ENCODE results near the gene UBE2J2. TPM values are rescaled to one million over a fixed set of nuclear protein-coding genes. Genes with fewer than 3 reads are reported as not detected.

The UBE2J2 gene
- total and polyA plus RNA-seq, 2 of the 8 experiments (the other 6 are each of a cell fraction or from before 2014, with no cell fraction given) = 33.6 to 67.9 TPM

DNA sequence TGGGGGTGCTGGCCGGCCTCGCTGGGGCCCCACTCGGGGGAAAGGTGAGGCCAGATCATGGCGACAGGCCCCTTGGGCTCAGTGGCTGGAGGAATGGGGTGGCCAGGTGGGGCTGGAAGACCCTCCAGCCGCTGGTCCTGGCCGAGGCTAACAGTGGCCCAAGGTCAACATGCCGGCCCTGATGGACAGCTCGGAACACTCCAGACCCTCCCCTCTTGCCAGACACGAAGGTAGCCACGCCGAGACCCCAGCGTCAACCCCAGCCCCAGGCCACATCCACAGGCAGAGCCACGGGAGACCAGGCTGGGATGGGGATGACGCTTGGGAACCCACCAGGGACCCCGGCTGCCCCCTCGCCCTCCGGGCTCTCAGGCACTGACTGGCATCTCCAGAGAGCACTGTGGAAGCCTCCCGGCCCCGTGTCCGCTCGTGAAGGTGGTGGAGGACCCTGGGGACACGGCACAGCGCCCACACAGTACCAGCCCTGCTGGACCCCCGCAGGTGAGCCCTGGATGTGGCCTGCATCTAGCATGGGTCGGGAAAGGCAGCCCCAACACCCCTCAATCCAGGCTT lies 26.2 kb downstream of the UBE2J2 start:
- 83% methylated on average over 24 of the region's 25 CpGs; no CpG with 5 or more reads in 1 of the 2 experiments for WGBS, 2 experiments (ENCODE audit: extremely low coverage in 1 of 2, insufficient coverage in 1 of 2, insufficient read length in 1 of 2, insufficient replicate concordance in 2 of 2, low coverage in 1 of 2, low lambda C conversion rate in 2 of 2, missing lambda C conversion rate in 1 of 2)
- H2AFZ ChIP-seq (ENCODE audit: low read length) = no peak overlapping the region
- H2AK5ac ChIP-seq (ENCODE audit: low read depth, low read length) = peak overlapping the region; percentile 75; the same call in 1 of the 2 replicates
- H3K23me2 ChIP-seq (ENCODE audit: low read depth, low read length) = no peaks in the 10 kb centered on the region; the same call in 1 of the 2 replicates
- POLR2A ChIA-PET (ENCODE audit: partially characterized antibody) = interaction anchor here (0.7 to 2.0 kb wide), 5 partner anchors 10 to 215 kb away, joined by 3 to 7 read pairs (median 4); partner anchors contain the start of genes B3GALT6 and SDF4
- CTCF ChIA-PET (ENCODE audit: partially characterized antibody) = interaction anchor here (0.7 to 1.9 kb wide), 5 partner anchors 9 to 263 kb away, joined by 3 to 6 read pairs (median 3); no protein-coding TSS in a partner anchor
- peaks cover 0 to 8% (median under 1%) of the 10 kb centered on the region in 4 experiments; a peak in 5 of 7 replicates for H3K4me1 ChIP-seq (replicated peaks in 1 of 4; ENCODE audit: control insufficient read depth in 3 of 4, insufficient read depth in 4 of 4, low read length in 3 of 4)
- H4K5ac ChIP-seq (ENCODE audit: insufficient read length, low read depth, low read length) = no peak overlapping the region
- H2BK15ac ChIP-seq (ENCODE audit: low read length) = no peak overlapping the region
- peak overlapping the region; percentile 57 for H4K8ac ChIP-seq (ENCODE audit: extremely low read depth, insufficient read depth, low read length)
- H3K56ac ChIP-seq (replicated peaks; ENCODE audit: insufficient read length, low read depth, low read length) = no peak overlapping the region
- no peak overlapping the region; the same call in 1 of the 2 replicates for H3K18ac ChIP-seq (ENCODE audit: extremely low read depth, low read length)
- no peak overlapping the region for H3K23ac ChIP-seq (ENCODE audit: insufficient read length)
- no peak overlapping the region for H4K91ac ChIP-seq (replicated peaks; ENCODE audit: insufficient read length, low read length)
- no peaks in the 10 kb centered on the region for H3K9me3 ChIP-seq (ENCODE audit: insufficient read depth in 2 of 2, low read depth in 1 of 2, low read length in 1 of 2)
- no peak overlapping the region for H2BK12ac ChIP-seq (ENCODE audit: low read depth, low read length)
- no peak overlapping the region for H2BK120ac ChIP-seq (replicated peaks; ENCODE audit: low read depth, low read length)
- H3K79me2 ChIP-seq (ENCODE audit: control insufficient read depth in 1 of 2, insufficient read depth in 2 of 2, low read length in 2 of 2) = no peaks in the 10 kb centered on the region; a peak in 1 of 4 replicates
- H3K27me3 ChIP-seq (replicated peaks in 1 of 4; ENCODE audit: control insufficient read depth in 3 of 4, extremely low read depth in 1 of 4, insufficient read depth in 3 of 4, low read length in 3 of 4) = peaks cover 2 to 19% (median 11%) of the 10 kb centered on the region in 4 experiments; a peak in 6 of 7 replicates
- peak overlapping the region in 1 of 4 experiments; percentile 51; a peak in 1 of 8 replicates for H3K4me3 ChIP-seq (ENCODE audit: extremely low read depth in 1 of 4, insufficient read depth in 2 of 4, low read depth in 3 of 4, low read length in 4 of 4)
- no peak overlapping the region for H3K14ac ChIP-seq (ENCODE audit: insufficient read length)
- H2BK20ac ChIP-seq (ENCODE audit: low read length) = no peak overlapping the region
- H3K9ac ChIP-seq (replicated peaks in 1 of 4; ENCODE audit: extremely low read depth in 1 of 4, low read depth in 3 of 4, low read length in 3 of 4) = no peak overlapping the region
- H3K27ac ChIP-seq (ENCODE audit: low read depth, low read length) = no peak overlapping the region
- peaks cover 4 to 9% of the 10 kb centered on the region in 2 experiments for H4K20me1 ChIP-seq (replicated peaks in 1 of 2; ENCODE audit: control insufficient read depth in 1 of 2, insufficient read depth in 2 of 2, low read length in 2 of 2)
- DNase-seq (ENCODE audit: low read depth in 1 of 2, low spot score in 2 of 2) (no peak), FAIRE-seq (no peak)
- peak overlapping the region; percentile 24 to 70; a peak in 2 of 4 replicates for H3K4me2 ChIP-seq (ENCODE audit: insufficient read depth in 1 of 2, low read depth in 2 of 2, low read length in 2 of 2)
- H3K36me3 ChIP-seq (ENCODE audit: control insufficient read depth in 2 of 4, insufficient read depth in 4 of 4, low read length in 3 of 4) = no peaks in the 10 kb centered on the region
- H2BK5ac ChIP-seq (ENCODE audit: low read depth, low read length) = no peak overlapping the region
- no peak overlapping the region for H3K4ac ChIP-seq (replicated peaks; ENCODE audit: insufficient read length, low read depth, low read length)
- no peaks in the 10 kb centered on the region for H3K79me1 ChIP-seq (ENCODE audit: low read depth, low read length)
- TF ChIP-seq SP2 (IDR thresholded peaks at IDR 0.05; ENCODE audit: low read length) (no peak), POLR2AphosphoS5 (IDR thresholded peaks at IDR 0.05; ENCODE audit: low read depth, low read length) (no peak), TEAD4 (IDR thresholded peaks at IDR 0.05; ENCODE audit: low read depth, low read length) (no peak), BCL11A (IDR thresholded peaks at IDR 0.05; ENCODE audit: low read depth in 2 of 2, low read length in 2 of 2) (no peak), TCF12 (IDR thresholded peaks at IDR 0.05; ENCODE audit: low read depth, low read length) (no peak), SIN3A (conservative IDR thresholded peaks at IDR 0.05 in 1 of 2, IDR thresholded peaks at IDR 0.05 in 1 of 2; ENCODE audit: low read depth in 1 of 2, low read length in 2 of 2) (no peak), ZNF274 (IDR thresholded peaks at IDR 0.05; ENCODE audit: borderline replicate concordance, extremely low read depth, low read length) (no peak), SP1 (IDR thresholded peaks at IDR 0.05; ENCODE audit: low read depth, low read length) (no peak), BACH1 (IDR thresholded peaks at IDR 0.05; ENCODE audit: low read length) (no peak)
- TF ChIP-seq, protein P1, sequence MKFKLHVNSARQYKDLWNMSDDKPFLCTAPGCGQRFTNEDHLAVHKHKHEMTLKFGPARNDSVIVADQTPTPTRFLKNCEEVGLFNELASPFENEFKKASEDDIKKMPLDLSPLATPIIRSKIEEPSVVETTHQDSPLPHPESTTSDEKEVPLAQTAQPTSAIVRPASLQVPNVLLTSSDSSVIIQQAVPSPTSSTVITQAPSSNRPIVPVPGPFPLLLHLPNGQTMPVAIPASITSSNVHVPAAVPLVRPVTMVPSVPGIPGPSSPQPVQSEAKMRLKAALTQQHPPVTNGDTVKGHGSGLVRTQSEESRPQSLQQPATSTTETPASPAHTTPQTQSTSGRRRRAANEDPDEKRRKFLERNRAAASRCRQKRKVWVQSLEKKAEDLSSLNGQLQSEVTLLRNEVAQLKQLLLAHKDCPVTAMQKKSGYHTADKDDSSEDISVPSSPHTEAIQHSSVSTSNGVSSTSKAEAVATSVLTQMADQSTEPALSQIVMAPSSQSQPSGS (IDR thresholded peaks at IDR 0.05; ENCODE audit: low read length) = no peak
- TF ChIP-seq, protein P2, sequence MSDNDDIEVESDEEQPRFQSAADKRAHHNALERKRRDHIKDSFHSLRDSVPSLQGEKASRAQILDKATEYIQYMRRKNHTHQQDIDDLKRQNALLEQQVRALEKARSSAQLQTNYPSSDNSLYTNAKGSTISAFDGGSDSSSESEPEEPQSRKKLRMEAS (IDR thresholded peaks at IDR 0.05) = no peak

Data from H1 (cell line).